K562 (cell line): ENCODE measurements around the gene MS4A6E.

ENCODE experiments used
- E2F6 ChIP-seq, 2 experiments: IDR thresholded peaks; 2 replicates each; pipeline ENCODE4 v1.6.1; 2011; ENCODE audit warnings: borderline replicate concordance in 1 of 2, control low read depth in 1 of 2, low read depth in 1 of 2, low read length in 1 of 2, mild to moderate bottlenecking in 1 of 2, mixed read lengths in 1 of 2, moderate library complexity in 1 of 2; ENCODE audit not compliant: insufficient read depth in 1 of 2, insufficient read length in 1 of 2, poor library complexity in 1 of 2, severe bottlenecking in 1 of 2; ENCODE audit errors: extremely low read depth in 1 of 2
- HDGF ChIP-seq: fragments of 450-650 bp; IDR thresholded peaks from 2 replicates; pipeline ENCODE4 v1.6.1; 2016
- POLR3A ChIP-seq: IDR thresholded peaks from 2 replicates; pipeline ENCODE4 v1.6.1; 2011; ENCODE audit warnings: borderline replicate concordance, mild to moderate bottlenecking, moderate library complexity; ENCODE audit not compliant: insufficient read length, insufficient read depth; ENCODE audit errors: extremely low read depth
- TF ChIP-seq, protein P1 (sequence below), 3 experiments: IDR thresholded peaks in 2 of 3; conservative IDR thresholded peaks in 1 of 3; 2 replicates each; pipeline ENCODE4 v1.5.1; 2011 to 2012; ENCODE audit warnings: low read length in 3 of 3, mild to moderate bottlenecking in 3 of 3, control low read depth in 2 of 3, improper control_type of control experiment in 1 of 3, inconsistent platforms in 1 of 3, low read depth in 1 of 3, mixed read lengths in 1 of 3, moderate library complexity in 1 of 3; ENCODE audit not compliant: insufficient read depth in 2 of 3

- TF ChIP-seq E2F6 (IDR thresholded peaks at IDR 0.05; ENCODE audit: borderline replicate concordance in 1 of 2, extremely low read depth in 1 of 2, insufficient read depth in 1 of 2, insufficient read length in 1 of 2, low read depth in 1 of 2, low read length in 1 of 2, poor library complexity in 1 of 2, severe bottlenecking in 1 of 2): no peak
- TF ChIP-seq, protein P1, sequence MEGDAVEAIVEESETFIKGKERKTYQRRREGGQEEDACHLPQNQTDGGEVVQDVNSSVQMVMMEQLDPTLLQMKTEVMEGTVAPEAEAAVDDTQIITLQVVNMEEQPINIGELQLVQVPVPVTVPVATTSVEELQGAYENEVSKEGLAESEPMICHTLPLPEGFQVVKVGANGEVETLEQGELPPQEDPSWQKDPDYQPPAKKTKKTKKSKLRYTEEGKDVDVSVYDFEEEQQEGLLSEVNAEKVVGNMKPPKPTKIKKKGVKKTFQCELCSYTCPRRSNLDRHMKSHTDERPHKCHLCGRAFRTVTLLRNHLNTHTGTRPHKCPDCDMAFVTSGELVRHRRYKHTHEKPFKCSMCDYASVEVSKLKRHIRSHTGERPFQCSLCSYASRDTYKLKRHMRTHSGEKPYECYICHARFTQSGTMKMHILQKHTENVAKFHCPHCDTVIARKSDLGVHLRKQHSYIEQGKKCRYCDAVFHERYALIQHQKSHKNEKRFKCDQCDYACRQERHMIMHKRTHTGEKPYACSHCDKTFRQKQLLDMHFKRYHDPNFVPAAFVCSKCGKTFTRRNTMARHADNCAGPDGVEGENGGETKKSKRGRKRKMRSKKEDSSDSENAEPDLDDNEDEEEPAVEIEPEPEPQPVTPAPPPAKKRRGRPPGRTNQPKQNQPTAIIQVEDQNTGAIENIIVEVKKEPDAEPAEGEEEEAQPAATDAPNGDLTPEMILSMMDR (IDR thresholded peaks at IDR 0.05 in 2 of 3, conservative IDR thresholded peaks at IDR 0.05 in 1 of 3; ENCODE audit: insufficient read depth in 2 of 3, low read depth in 1 of 3, low read length in 3 of 3): no peak
- no peak for TF ChIP-seq HDGF
- no peak for TF ChIP-seq POLR3A
These were observed 1.4 kb downstream of the MS4A6E start for GRCh38 chr11:60328460-60328859.
